HG03565 (cell line): ENCODE results near the gene UFD1.

Experiments used
- ATAC-seq: cut with Tn5 transposase; IDR thresholded peaks from one replicate; pipeline ENCODE4 v1.9.1; 2021; ENCODE audit warnings: mild to moderate bottlenecking, moderate library complexity; ENCODE audit not compliant: unreplicated experiment

Gene UFD1

DNA sequence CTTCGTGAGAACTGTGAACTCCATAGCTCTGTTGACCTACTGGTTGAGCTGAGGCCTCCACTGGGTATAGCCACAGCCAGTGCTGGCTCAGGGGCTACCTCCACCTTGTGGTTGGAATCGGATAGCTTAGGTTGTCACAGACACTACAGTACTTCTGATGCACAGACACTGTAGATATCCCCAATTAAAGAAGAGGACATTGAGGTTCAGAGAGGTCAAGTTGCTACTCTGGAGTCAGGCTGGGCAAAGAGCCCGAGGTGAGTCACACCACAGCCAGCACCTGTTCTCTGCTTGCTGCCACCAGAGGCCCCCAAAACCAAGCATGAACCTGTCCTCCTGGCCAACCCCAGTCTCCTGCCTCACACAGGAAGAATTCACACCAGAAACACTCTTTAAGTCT is 5.4 kb downstream of the UFD1 start:
- no peak for ATAC-seq

DNA sequence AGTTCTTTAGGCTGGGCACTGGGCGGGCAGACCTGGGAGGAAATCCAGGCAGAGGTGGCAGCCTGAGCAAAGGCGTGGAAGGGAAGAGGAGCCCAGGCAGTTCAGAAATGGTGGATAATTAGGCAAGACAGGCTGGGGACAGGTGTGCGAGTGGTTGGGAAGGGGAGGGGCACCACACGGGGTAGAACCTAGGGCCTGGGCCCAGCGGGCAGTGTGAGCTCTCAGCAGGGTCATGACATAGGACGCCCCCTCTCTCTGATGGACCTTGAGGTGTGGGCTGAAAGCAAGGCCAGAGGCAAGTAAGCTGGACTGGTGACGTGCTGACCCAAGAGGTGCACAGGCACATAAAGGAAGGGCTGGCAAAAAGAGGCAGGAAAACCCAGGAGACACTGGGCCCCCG is 6.8 kb downstream of the UFD1 start:
- ATAC-seq, result no peak

DNA sequence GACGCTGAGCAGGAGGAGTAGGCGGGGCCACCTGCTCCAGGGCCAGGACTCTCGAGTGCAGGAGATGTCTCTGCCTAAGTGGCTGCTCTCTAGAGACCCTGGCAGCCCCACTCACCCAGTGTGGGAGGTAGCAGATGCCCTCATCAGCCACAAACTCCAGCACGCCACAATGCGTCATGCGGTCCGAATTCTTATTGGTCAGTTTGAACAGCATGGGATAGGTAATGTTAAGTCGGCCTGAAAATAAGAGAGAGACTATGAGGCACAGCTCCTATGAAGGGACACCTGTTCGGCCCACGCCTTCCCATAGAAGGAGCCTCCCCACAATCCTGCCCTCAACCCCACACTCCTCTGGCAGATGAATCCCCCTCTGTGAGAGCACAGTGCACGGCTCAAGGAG is 7.4 kb downstream of the UFD1 start:
- no peak for ATAC-seq

DNA sequence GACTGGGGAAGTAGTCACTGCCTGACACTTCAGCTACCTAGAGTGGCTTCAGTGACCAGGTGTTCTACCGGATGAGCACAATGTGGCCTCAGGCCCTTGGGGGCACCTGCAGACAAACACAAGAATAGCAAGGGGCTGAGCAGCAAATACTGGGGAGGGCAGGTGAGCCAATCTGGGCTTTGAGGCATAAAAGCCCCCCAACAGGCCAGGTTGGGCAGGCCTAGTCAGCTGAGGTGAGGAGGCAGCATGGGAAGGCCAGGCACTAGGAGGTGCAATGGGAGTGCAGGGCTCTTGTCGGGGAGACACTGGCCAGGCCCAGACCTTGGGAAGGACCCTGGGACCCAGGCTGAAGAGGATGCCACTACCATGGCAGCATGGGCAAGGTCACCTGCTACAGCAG is 9.0 kb downstream of the UFD1 start:
- no peak for ATAC-seq

DNA sequence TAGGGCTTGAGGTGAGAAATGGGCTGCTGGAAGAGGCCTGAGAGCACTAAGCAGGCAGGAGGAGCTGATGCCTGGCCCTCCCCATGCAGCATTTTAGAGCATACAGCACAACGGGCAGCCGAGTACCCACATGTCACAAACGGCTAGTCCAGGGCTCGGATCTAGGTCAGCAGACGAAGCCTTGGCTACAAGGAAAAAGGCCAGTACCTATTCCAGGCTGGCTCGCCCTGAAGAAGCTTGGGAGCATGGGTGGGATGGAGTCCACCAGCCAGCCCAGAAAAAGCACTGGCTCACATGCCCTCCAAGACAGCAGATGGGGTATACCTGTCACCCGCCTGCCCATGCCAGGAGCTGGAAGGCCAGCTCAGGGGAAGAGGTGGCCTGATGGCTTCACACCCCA is 9.6 kb downstream of the UFD1 start:
- no peak for ATAC-seq

DNA sequence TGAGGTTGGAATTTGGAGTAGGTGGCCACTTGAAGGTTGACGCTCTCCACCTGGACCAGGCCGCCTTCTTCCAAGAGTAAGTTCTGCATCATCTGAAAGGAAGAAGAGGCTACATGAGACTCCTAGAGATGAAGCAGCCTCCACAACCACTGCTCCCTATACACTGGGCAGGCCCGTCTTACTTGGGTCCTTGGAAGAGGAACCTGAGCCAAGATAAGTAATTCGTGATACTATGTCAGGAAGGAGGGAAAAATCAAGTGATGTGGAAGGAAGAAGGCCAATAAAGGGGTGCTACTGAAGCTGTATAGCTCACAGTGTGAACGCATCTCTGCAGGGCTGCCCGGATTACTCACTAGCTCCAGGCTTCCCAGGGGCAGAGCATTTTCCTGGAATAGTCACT is 11.1 kb downstream of the UFD1 start:
- ATAC-seq, result no peak

DNA sequence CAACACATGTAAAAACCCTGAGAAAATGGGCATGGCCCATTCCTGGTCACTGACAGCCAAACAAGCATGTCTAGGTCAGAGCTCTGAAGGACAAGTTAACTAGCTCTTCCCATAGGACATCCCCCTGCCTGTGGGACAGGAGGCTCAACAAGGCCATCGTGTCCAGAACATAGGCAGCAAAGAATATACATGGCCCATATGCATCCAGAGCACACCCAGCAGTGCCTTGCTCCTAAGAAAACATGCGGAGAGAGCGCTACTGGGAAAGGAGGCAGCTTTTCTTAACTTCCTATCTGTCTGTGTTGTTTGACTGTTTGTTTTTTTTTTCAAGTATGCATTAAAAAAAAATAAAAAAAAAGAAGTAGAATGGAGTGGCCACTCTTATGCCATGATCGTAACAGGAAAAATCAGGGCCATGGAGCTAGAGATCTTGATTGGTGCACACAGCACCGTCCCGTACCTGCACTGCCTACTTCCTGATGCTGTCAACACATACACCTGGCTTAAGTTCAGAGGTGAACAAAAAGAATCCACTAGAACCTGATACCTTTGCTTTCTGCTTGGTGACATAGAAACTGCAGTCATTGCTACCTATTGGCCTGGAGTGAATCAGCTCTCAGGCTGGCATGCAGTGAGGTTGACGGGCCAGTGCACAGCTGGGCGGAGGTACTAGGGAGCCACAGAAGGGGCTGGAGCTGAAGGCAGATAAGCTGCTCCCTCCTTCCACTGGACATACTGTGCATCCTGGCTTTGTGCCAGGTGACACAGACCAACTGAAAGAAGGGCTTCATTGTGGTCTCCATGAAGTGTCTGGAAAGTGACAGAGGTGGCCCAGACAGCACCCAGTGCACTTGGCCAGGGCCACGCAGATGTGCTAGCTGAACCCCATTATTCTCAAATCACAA is 11.9 kb downstream of the UFD1 start:
- no peak for ATAC-seq

DNA sequence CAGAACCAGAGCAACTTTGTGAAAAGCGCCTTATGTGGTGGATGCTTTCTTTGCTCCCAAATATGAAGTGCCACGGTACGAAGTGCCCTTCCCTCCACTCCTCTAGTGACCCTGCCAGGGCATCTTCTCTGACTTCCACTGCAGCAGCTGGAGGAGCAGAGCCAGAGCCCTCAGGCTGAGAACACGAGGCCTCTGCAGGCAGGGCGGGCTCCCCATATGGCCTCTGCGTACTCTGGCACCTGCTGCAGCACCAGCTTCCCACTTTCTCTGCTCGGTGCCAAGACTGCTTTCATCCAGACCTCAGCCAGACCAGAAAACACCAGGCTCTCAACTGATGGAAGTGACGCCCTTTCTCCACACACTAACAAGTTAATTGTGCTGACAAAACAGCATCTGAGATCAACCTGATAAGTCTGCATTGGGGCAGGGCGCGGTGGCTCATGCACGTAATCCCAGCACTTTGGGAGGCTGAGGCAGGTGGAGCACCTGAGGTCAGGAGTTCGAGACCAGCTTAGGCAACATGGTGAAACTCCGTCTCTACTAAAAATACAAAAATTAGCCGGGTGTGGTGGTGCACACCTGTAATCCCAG is 12.8 kb downstream of the UFD1 start:
- ATAC-seq, result no peak

DNA sequence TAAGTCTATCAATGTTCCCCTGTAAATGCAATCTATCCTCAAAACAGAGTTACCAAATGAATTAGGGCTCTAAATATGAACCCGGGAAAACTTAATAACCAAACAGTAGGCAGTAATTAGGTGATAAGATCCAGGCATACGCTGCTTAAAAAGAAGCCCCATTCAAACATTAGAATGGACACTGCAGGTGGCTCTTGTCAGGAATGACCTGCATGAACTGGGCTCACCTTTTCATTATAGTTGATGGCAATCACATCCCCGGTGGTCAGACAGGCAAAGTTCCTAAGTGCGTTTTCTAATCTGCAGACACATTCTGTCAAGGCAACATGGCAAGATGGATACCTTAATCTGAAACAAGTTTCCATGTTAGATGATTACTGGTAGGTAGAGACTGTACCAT is 14.0 kb downstream of the UFD1 start:
- no peak for ATAC-seq

DNA sequence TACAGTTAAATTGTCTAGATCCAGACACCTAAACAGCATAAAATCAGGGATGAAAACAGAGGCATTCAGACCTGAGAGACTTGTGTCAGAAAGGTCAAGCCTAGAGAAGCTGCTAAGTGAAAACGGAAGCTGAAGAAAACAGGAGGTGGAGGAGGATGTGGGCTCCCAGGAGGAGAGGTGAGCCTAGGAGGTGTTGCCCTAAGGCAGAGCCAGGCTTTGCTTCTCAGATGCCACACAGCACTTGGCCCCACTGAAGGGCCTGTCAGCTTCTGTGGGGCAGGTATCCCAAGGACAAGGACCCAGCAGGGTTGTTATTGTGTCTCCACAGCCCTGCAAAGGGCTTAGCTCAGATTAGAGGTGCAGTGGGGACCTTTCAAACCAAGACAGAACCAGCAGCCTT is 14.4 kb downstream of the UFD1 start:
- ATAC-seq, result no peak

DNA sequence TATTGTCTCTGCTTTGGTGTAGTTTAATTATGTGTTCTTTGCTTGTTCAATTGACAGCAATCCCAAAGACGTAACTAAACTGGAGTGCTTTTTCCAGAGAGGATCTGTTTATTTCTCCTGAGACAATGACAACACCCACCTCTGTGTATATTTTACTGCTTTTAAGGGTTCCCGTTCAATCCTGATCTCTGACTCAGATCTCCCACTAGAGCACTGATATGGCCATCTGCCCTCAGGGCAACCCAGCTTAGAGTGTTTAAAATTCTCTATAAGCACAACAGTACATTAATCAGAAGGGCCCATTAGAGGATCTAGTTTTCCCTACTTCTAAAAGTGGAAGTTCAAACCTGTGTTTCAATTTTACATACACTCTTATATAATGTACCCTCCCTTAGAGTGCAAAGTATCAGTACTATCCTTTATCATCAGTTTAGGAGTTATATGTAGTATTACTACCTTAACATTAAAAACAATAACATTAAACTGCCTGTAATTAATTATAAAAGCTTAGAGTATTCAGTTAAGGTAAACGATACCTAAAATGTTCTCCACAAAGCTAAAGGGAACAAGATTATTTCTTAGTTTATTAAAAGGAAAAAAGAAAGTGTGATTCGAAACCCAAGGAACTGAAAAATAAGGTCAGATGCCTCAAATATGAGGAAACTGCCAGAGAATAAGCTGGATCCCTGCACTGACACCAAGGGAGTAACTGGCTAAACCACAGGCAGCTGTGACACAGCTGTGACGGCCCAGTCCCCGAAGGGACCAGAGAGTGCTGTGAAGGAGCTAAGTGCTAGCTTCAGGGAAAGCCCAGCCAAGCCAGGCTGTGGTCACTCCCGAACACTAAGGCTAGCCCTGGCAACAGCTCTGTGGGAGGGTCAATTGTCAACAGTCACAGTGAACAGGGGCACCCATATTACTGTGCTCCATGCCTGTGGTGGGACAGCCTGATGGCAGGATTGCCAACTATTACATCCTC is 15.2 kb downstream of the UFD1 start:
- ATAC-seq, result no peak

DNA sequence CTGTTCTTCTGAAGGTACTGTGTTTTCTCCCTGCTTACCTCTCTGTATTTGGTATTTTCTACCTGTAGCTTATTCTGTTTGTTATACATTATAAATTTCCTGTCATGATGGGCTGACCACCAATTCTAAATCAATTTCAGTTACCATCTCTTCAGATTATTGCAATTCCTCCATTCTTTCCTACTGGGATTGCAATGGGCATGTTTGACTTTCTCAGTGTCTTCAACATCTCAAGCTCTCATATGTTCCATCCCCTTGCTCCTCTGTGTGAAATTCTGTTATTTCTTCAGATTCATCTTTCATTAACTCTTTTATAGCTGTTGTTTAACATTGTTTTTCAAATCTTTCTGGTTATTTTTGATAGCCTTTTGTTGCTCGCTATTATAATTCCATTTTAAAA is 16.0 kb downstream of the UFD1 start:
- no peak for ATAC-seq

DNA sequence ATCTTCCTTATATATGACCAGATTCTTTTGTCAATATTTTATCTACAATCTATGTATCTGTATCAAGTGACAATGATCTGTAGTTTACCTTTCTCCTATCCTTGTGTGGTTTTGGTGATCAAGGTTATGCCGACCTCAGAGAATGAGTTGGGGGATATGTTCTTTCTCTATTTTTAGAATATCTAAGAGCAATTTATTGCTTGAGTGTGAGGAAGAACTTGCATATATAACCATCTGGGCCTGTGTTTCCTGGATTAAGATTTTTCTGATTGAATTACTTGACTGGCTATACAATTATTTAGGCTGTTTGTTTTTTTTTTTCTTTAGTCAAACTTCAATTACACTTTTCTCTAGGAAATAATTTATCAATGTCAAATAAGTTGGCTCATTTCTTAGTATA is 17.5 kb downstream of the UFD1 start:
- no peak for ATAC-seq

DNA sequence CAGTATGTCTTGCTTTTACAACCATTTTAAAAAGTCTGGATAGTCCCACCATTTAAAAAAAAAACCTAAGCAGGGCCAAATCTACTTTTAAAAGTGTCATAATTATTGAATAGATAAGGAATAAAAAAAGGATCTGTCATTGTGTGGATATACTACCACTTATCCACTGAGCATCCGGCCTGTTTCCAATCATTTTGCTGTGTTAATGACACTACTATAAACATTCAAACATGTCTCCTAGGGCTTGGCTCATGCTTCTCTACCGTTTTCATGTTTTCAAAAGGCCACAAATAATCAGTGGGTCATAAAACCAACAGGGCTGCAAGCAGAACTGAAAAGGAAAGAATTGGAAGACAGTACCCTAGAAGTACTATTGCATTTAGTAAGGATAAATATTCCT is 19.0 kb downstream of the UFD1 start:
- ATAC-seq, result no peak

DNA sequence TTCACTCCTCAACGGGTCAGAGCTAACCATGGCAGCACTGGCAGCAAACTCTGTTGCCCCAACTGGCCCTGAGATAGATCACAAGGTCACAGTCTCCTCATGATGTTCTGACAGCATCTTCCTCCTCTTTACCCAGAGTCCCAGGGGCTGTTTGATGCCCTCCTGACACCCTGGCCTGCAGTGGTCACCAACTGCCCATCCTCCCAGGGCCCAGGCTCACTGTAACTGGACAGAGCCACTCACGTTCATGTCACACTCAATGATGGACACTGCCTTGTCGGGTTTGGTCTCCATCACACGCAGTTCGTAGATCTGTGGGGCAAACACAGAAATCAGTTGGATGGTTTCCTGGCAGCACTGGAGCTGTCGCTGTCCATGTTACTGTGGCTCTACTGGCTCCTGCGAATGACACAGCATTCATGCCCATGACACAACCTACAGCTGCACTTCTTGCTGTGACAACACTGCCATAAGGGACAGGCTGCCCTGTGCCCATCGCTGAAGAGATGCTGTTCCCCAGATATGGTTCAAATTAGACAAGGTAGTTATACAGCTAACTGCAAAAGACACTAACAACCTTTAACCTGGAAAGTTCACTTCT is 21.1 kb downstream of the UFD1 start:
- ATAC-seq, result no peak

DNA sequence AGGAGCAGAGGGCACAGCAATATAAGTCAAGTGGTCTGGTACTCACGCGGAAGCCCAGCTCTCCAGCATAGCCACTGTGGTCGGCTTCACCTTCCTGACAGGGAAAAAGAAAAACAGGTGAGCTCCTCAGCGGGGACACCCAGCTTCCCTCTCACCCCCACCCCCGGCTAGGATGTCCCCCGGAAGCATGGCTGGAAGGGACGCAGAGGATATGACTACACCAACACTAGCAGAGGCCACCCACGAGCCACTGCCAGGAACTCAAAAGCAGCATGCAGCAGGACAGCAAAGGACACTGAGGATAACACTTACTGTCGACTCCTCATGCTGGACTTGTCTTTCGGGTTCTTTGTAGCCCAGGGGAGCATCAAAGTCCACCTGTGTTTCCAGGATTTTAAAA is 22.5 kb downstream of the UFD1 start:
- no peak for ATAC-seq

DNA sequence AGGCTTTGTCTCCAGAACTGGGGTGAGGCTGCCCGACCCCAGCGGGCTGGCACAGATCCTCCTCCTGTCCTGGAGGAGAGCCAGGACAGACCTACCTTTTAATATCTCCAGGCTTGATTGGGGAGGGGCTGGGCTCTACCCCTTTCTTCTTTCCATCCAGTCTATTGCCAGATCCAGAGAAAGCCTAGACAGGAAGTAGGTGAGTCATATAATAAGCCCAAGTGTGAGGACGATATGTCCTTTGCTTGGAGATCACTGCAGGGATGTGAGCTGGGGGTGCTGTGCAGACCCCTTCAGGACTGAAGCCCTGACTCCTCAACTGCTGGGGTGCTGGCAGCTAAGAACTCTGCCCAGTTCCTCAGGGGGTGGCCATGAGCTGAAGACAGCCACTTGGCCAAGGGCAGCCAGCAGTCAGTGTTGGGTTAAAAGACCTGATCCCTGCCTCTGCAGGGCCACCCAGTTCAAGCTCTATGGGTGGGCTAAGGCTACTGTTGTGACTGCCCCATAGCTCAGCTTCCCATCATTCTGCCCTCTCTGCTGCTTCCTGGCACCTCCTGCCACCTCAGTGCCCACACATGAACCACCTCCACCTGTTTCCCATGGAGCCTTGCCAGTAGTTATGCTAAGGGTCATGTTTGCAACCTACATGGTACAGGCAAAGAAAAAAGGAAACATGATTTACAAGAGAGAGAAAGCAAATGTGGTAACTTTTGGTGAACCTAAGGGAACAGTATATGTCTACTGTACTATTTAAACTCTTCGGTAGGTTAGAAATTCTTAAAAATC is 23.2 kb downstream of the UFD1 start:
- ATAC-seq, result no peak

DNA sequence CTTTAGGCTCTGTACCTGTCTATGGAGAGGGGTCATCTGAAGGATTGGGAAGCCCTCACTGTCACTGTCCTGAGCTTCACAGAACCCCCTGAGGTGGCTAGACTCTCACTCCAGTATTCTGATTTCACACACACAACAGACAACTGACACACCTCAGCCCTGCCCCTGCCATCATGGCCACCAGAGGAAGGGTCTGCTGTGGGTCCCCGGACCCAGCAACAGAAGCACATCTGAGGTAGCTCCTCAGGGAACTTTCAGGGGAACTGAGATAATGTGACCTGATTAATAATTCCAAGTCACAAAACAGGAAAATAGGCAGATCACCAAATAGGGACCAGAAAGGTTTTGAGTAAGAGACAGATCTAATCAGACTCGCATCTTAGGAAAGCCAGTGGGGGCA is 24.0 kb downstream of the UFD1 start:
- ATAC-seq, result no peak

DNA sequence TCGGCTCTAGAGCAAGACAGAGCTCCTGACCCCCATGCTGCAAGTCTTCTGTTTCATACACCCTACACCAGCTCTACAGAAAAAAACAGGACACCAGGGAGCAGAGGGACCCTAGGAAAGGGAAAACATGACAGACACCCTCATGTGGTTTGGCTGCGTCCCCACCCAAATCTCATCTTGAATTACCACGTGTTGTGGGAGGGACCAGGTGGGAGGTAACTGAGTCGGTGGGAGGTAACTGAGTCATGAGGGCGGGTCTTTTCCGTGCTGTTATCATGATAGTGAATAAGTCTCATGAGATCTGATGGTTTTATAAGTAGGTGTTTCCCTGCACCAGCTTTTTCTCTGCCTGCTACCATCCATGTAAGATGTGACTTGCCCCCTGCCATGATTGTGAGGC is 24.8 kb downstream of the UFD1 start:
- ATAC-seq, result no peak

DNA sequence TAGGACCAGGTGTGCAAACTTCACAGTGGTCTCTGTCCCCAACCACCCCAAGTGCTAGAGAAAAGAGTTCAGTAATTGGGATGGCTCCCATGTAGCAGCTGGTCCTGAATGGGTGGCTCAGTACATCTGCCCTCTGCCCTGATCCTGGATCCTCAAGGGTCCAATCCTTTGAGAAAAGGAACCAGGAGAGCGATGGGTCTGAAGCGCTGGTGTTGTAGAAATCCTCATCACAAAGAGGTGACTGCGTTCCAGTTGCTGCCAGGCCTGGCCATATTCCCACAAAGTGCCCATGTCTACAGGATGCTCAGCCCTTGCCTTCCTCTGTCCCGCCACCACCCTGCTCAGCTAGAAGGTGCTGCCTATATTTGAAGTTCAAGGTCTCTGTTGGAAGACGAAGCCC is 25.3 kb downstream of the UFD1 start:
- no peak for ATAC-seq
